GM10266 (cell line): ENCODE data around the gene FKBP1B.

Source experiments
- DNase-seq: peaks from one replicate; pipeline ENCODE4 v3.0.0; 2012; ENCODE audit errors: extremely low spot score
- TF ChIP-seq, protein P1 (sequence below): IDR thresholded peaks from 2 replicates; pipeline ENCODE4 v1.5.1; 2012; ENCODE audit warnings: mild to moderate bottlenecking, low read depth; ENCODE audit not compliant: control insufficient read depth, insufficient read depth; ENCODE audit errors: missing control alignments

Gene FKBP1B

DNA sequence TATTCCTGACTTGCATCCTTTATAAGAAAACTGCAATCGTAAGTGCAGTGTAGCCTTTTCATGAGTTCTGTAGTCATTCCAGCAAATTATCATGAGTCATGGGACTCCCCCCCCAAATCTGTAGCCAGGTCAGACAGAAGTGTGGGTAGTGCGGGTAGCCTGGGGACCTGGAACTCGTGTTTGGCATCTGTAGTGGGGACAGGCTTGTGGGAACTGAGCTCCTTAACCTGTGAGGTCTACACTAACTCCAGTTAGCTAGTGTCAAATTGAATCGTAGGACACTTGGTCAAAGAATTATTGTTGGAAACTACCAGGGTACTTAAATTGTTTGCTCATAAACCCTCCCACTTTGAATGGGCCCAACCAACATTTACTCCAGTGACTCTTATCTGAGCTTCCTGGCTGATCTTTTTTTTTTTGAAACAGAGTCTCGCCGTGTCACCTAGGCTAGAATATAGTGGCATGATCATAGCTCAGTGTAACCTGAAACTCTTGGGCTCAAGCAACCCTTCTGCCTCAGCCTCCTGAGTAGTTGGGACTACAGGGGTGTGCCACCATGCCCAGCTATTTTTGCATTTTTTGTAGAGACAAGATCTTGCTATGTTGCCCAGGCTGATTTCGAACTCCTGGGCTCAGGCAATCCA is 61.2 kb downstream of the FKBP1B start:
- no peak for DNase-seq
- TF ChIP-seq, protein P1, sequence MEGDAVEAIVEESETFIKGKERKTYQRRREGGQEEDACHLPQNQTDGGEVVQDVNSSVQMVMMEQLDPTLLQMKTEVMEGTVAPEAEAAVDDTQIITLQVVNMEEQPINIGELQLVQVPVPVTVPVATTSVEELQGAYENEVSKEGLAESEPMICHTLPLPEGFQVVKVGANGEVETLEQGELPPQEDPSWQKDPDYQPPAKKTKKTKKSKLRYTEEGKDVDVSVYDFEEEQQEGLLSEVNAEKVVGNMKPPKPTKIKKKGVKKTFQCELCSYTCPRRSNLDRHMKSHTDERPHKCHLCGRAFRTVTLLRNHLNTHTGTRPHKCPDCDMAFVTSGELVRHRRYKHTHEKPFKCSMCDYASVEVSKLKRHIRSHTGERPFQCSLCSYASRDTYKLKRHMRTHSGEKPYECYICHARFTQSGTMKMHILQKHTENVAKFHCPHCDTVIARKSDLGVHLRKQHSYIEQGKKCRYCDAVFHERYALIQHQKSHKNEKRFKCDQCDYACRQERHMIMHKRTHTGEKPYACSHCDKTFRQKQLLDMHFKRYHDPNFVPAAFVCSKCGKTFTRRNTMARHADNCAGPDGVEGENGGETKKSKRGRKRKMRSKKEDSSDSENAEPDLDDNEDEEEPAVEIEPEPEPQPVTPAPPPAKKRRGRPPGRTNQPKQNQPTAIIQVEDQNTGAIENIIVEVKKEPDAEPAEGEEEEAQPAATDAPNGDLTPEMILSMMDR, result no peak

DNA sequence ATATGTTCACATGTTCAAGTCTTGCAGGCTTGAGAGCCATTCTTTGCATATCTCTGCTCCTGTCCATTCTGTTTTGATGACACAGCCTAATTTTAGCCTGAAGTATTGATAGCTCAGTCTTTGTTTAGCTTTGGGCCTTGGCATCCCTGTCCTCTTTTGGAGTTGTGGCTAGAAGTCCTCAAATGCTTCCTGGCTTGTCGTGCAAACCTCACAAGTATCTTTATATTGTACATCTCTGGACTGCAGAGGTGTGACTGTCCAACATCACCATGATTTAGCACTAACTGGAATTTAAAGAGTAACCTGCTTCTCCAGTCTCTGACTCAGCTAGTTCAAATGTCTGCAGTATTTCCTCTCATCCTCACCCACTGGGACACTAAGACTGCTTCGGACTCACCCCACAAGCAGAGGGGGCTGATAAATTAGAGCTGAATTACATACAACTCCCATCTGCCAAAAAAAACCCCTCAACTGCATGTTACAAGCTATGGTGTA is 61.9 kb downstream of the FKBP1B start:
- TF ChIP-seq, protein P1, result no peak
- DNase-seq, result no peak
